Mucosa of rectum (tissue), 2 donors: Measurements from ENCODE around the gene MGAT4A.
"Not testable (repeated sequence)": the region's sequence is repeated elsewhere in the genome, so short reads cannot be mapped to it uniquely, and the experiment has no call there.

Experiments
- H3K27ac ChIP-seq, 2 donors: one replicate each; pipeline ENCODE4 v1.7.0; 2013; ENCODE audit warnings: inconsistent platforms in 2 of 2, low read depth in 2 of 2, low read length in 2 of 2
- H3K27me3 ChIP-seq, 2 donors: one replicate each; pipeline ENCODE4 v1.7.0; 2013; ENCODE audit warnings: low read length in 2 of 2; ENCODE audit not compliant: control insufficient read depth in 2 of 2, insufficient read depth in 2 of 2
- H3K36me3 ChIP-seq, 2 donors: one replicate each; pipeline ENCODE4 v1.7.0; 2013; ENCODE audit warnings: low read length in 2 of 2; ENCODE audit not compliant: control insufficient read depth in 2 of 2, insufficient read depth in 2 of 2
- H3K4me1 ChIP-seq, 2 donors: one replicate each; pipeline ENCODE4 v1.7.0; 2013; ENCODE audit warnings: low read length in 2 of 2, mild to moderate bottlenecking in 1 of 2; ENCODE audit not compliant: control insufficient read depth in 2 of 2, insufficient read depth in 2 of 2
- H3K4me3 ChIP-seq, 2 donors: one replicate each; pipeline ENCODE4 v1.7.0; 2013; ENCODE audit warnings: low read length in 2 of 2
- H3K9ac ChIP-seq, 2 donors: one replicate each; pipeline ENCODE4 v1.7.0; 2013; ENCODE audit warnings: low read length in 2 of 2, low read depth in 1 of 2, mild to moderate bottlenecking in 1 of 2
- H3K9me3 ChIP-seq, 2 donors: one replicate each; pipeline ENCODE4 v1.7.0; 2013; ENCODE audit warnings: low read length in 2 of 2; ENCODE audit not compliant: control insufficient read depth in 2 of 2
- donor health status: healthy.
- donor health status: Normal muscosa, but diverticular disease.

The MGAT4A gene

GRCh38 chr2:98761267-98761781 lies 30.4 kb upstream of the MGAT4A start:
- no peak overlapping the region for H3K4me3 ChIP-seq
- peaks cover 4 to 18% of the 10 kb centered on the region in 2 donors for H3K4me1 ChIP-seq
- H3K27me3 ChIP-seq = no peaks in the 10 kb centered on the region
- H3K9ac ChIP-seq = no peak overlapping the region
- H3K36me3 ChIP-seq = no peaks in the 10 kb centered on the region
- H3K27ac ChIP-seq = peak overlapping the region; percentile 17 to 32
- no peaks in the 10 kb centered on the region for H3K9me3 ChIP-seq

- peak overlapping the region; percentile 24 to 29 for H3K27ac ChIP-seq
- H3K27me3 ChIP-seq = no peaks in the 10 kb centered on the region
- H3K9ac ChIP-seq = no peak overlapping the region
- H3K4me1 ChIP-seq = peaks cover 0 to 14% of the 10 kb centered on the region in 2 donors
- no peaks in the 10 kb centered on the region for H3K9me3 ChIP-seq
- no peak overlapping the region for H3K4me3 ChIP-seq
- no peaks in the 10 kb centered on the region for H3K36me3 ChIP-seq
Measured at GRCh38 chr2:98759827-98760625, 29.1 kb upstream of the MGAT4A start.

GRCh38 chr2:98759338-98759737 lies 28.4 kb upstream of the MGAT4A start:
- H3K9me3 ChIP-seq = no peaks in the 10 kb centered on the region
- H3K27me3 ChIP-seq = no peaks in the 10 kb centered on the region
- H3K4me1 ChIP-seq = peaks cover 0 to 14% of the 10 kb centered on the region in 2 donors
- no peaks in the 10 kb centered on the region for H3K36me3 ChIP-seq
- H3K27ac ChIP-seq = peak overlapping the region in 1 of 2 donors; percentile 29
- no peak overlapping the region for H3K4me3 ChIP-seq
- no peak overlapping the region for H3K9ac ChIP-seq

GRCh38 chr2:98757904-98758421 lies 27.0 kb upstream of the MGAT4A start:
- Histone ChIP-seq H3K36me3 (no peaks in the 10 kb centered on the region), H3K9me3 (no peaks in the 10 kb centered on the region), H3K4me1 (peaks cover 0 to 14% of the 10 kb centered on the region in 2 donors), H3K9ac (peak overlapping the region in 1 of 2 donors; percentile 15), H3K27me3 (no peaks in the 10 kb centered on the region), H3K27ac (peak overlapping the region; percentile 32 to 61), H3K4me3 (peak overlapping the region; percentile 21 to 57)

GRCh38 chr2:98753801-98754200 lies 22.9 kb upstream of the MGAT4A start:
- Histone ChIP-seq H3K4me1 (peaks cover 0 to 14% of the 10 kb centered on the region in 2 donors), H3K27me3 (no peaks in the 10 kb centered on the region), H3K9me3 (no peaks in the 10 kb centered on the region), H3K27ac (no peak overlapping the region), H3K4me3 (no peak overlapping the region), H3K36me3 (no peaks in the 10 kb centered on the region), H3K9ac (no peak overlapping the region)

GRCh38 chr2:98752711-98753110 lies 21.8 kb upstream of the MGAT4A start:
- H3K9me3 ChIP-seq, H3K27me3 ChIP-seq, H3K4me3 ChIP-seq, H3K27ac ChIP-seq, H3K4me1 ChIP-seq, H3K9ac ChIP-seq, H3K36me3 ChIP-seq: not testable (repeated sequence)

GRCh38 chr2:98751748-98752147 lies 20.8 kb upstream of the MGAT4A start:
- H3K9me3 ChIP-seq = no peaks in the 10 kb centered on the region
- no peaks in the 10 kb centered on the region for H3K4me1 ChIP-seq
- no peak overlapping the region for H3K4me3 ChIP-seq
- H3K27ac ChIP-seq = no peak overlapping the region
- no peak overlapping the region for H3K9ac ChIP-seq
- no peaks in the 10 kb centered on the region for H3K36me3 ChIP-seq
- no peaks in the 10 kb centered on the region for H3K27me3 ChIP-seq

- Histone ChIP-seq H3K36me3 (no peaks in the 10 kb centered on the region), H3K9me3 (no peaks in the 10 kb centered on the region), H3K27me3 (no peaks in the 10 kb centered on the region), H3K4me3 (no peak overlapping the region), H3K4me1 (no peaks in the 10 kb centered on the region), H3K9ac (no peak overlapping the region), H3K27ac (no peak overlapping the region)
Measured at GRCh38 chr2:98750593-98751282, 19.8 kb upstream of the MGAT4A start.

GRCh38 chr2:98749066-98749450 lies 18.1 kb upstream of the MGAT4A start:
- no peaks in the 10 kb centered on the region for H3K4me1 ChIP-seq
- H3K4me3 ChIP-seq = no peak overlapping the region
- no peak overlapping the region for H3K9ac ChIP-seq
- H3K9me3 ChIP-seq = no peaks in the 10 kb centered on the region
- H3K27me3 ChIP-seq = no peaks in the 10 kb centered on the region
- H3K27ac ChIP-seq = peak overlapping the region in 1 of 2 donors; percentile 29
- no peaks in the 10 kb centered on the region for H3K36me3 ChIP-seq
